Prostate gland (tissue), 2 donors: ENCODE measurements around the gene FAM221B. TPM values are rescaled to one million over a fixed set of nuclear protein-coding genes. Genes with fewer than 3 reads are reported as not detected.

ENCODE experiments used
- DNase-seq: peaks from one replicate; pipeline ENCODE4 v3.0.0-alpha.2; 2019; ENCODE audit warnings: low spot score
- H3K27ac ChIP-seq, 2 donors: fragments of 200-600 bp; sonication (generic); 2 replicates each; pipeline ENCODE4 v1.5.1; 2017 to 2019
- H3K27me3 ChIP-seq: fragments of 200-600 bp; sonication (generic); replicated peaks from 2 replicates; pipeline ENCODE4 v1.5.1; 2019; ENCODE audit not compliant: insufficient read depth
- H3K36me3 ChIP-seq, 2 donors: fragments of 200-600 bp; sonication (generic); 1 replicate in 1 of 2; 2 replicates in 1 of 2; pipeline versions ENCODE4 v1.5.1 to v1.8.1; 2017 to 2019
- H3K4me1 ChIP-seq: fragments of 200-600 bp; sonication (generic); replicated peaks from 2 replicates; pipeline ENCODE4 v1.5.1; 2019
- H3K4me3 ChIP-seq, 2 donors: fragments of 200-600 bp; sonication (generic); 2 replicates each; pipeline ENCODE4 v1.5.1; 2017 to 2019
- H3K9me3 ChIP-seq: fragments of 200-600 bp; sonication (generic); 2 replicates; pipeline ENCODE4 v1.5.1; 2017
- CTCF ChIP-seq, 4 experiments: fragments of 200-600 bp in 2 of 4; fragments of 450-650 bp in 2 of 4; sonication (generic) in 2 of 4; IDR thresholded peaks; 1 replicate in 3 of 4; 2 replicates in 1 of 4; pipeline ENCODE4 v1.5.1; 2016 to 2019; ENCODE audit warnings: antibody characterized with exemption in 4 of 4, mild to moderate bottlenecking in 2 of 4, moderate library complexity in 2 of 4
- POLR2A ChIP-seq: fragments of 450-650 bp; IDR thresholded peaks from one replicate; pipeline ENCODE4 v1.6.1; 2016; ENCODE audit warnings: antibody characterized with exemption, mild to moderate bottlenecking
- POLR2AphosphoS5 ChIP-seq: sonication (generic); formaldehyde crosslinking; IDR thresholded peaks from one replicate; pipeline ENCODE4 v1.6.1; 2017; ENCODE audit warnings: antibody characterized with exemption
- WGBS: methylation state at CpG from one replicate; pipeline ENCODE4 v1.1.5; 2018; 5-methylcytosine and 5-hydroxymethylcytosine counted together
- intact Hi-C: fragments of 100-400 bp; cut with DNase I; formaldehyde crosslinking; loops from one replicate; pipeline ENCODE4 v1.14.2; 2022
- total RNA-seq, 2 donors: library from RNA; depleted of rRNA; stranded (reverse); fragments of >200 nt; gene quantifications; one replicate each; pipeline ENCODE4 v1.1.0, GENCODE V29; 2016

The FAM221B gene
- total RNA-seq, 2 donors from 2014 or later, result 0.46 to 5.1 TPM

- Histone ChIP-seq H3K4me1 (no peaks in the 10 kb centered on the region), H3K27me3 (no peaks in the 10 kb centered on the region), H3K4me3 (peak overlapping the region; percentile 41 to 50), H3K9me3 (no peaks in the 10 kb centered on the region), H3K36me3 (no peaks in the 10 kb centered on the region), H3K27ac (peak overlapping the region; percentile 70 to 76)
- intact Hi-C loops, result no loop called here
- TF ChIP-seq CTCF (IDR thresholded peaks at IDR 0.05) (no peak), POLR2A (no peak), POLR2AphosphoS5 (no peak)
- DNase-seq, result no peak
- 76% methylated on average over 32 of the region's 34 CpGs for WGBS
Observed at GRCh38 chr9:35792024-35792813, 36.3 kb downstream of the FAM221B start.

GRCh38 chr9:35791297-35791921, 37.1 kb downstream of the FAM221B start, which contains the start of gene NPR2:
TSS of gene NPR2 (plus strand) at chr9:35791591. CDS start at chr9:35792409, 818 bp downstream.
- H3K4me1 ChIP-seq, result no peaks in the 10 kb centered on the region
- intact Hi-C loops, result loop anchor here (2.0 kb wide), 1 partner anchor 35 kb away; no protein-coding TSS in a partner anchor
- 14% methylated on average over 30 of the region's 64 CpGs for WGBS

GRCh38 chr9:35790385-35791296, 37.9 kb downstream of the FAM221B start:
- 53% methylated on average over 37 of the region's 37 CpGs for WGBS

More at GRCh38 chr9:35791297-35791921, 37.1 kb downstream of the FAM221B start, which contains the start of gene NPR2:
- Histone ChIP-seq H3K9me3 (no peaks in the 10 kb centered on the region), H3K27ac (peak within 1 kb of the TSS; percentile 70 to 76), H3K36me3 (no peaks in the 10 kb centered on the region), H3K4me3 (peak within 1 kb of the TSS; percentile 41 to 50), H3K27me3 (no peaks in the 10 kb centered on the region)
- DNase-seq, result no peak
- no peak for TF ChIP-seq POLR2AphosphoS5
- TF ChIP-seq POLR2A, result no peak
- TF ChIP-seq CTCF (IDR thresholded peaks at IDR 0.05), result peak in 1 of 4 experiments; percentile 16

GRCh38 chr9:35790025-35790384, 38.5 kb downstream of the FAM221B start:
- DNase-seq, result no peak
- no peak overlapping the region for H3K27ac ChIP-seq
- no peaks in the 10 kb centered on the region for H3K9me3 ChIP-seq
- no peaks in the 10 kb centered on the region for H3K4me1 ChIP-seq
- no peaks in the 10 kb centered on the region for H3K27me3 ChIP-seq
- TF ChIP-seq POLR2A (no peak), POLR2AphosphoS5 (no peak), CTCF (IDR thresholded peaks at IDR 0.05) (no peak)
- intact Hi-C loops, result loop anchor here (1.0 to 2.0 kb wide), 2 partner anchors 37 to 91 kb away; no protein-coding TSS in a partner anchor
- no peak overlapping the region for H3K4me3 ChIP-seq
- WGBS, result 30% methylated on average over 4 of the region's 4 CpGs
- no peaks in the 10 kb centered on the region for H3K36me3 ChIP-seq

More at GRCh38 chr9:35790385-35791296, 37.9 kb downstream of the FAM221B start:
- peak overlapping the region; percentile 36 to 76 for H3K27ac ChIP-seq
- intact Hi-C loops, result loop anchor here (1.0 to 2.0 kb wide), 2 partner anchors 36 to 91 kb away; no protein-coding TSS in a partner anchor
- H3K4me1 ChIP-seq, result no peaks in the 10 kb centered on the region
- H3K27me3 ChIP-seq, result no peaks in the 10 kb centered on the region
- H3K36me3 ChIP-seq, result no peaks in the 10 kb centered on the region
- peak overlapping the region; percentile 41 to 50 for H3K4me3 ChIP-seq
- peak; percentile 74 for DNase-seq
- no peaks in the 10 kb centered on the region for H3K9me3 ChIP-seq
- TF ChIP-seq CTCF (IDR thresholded peaks at IDR 0.05), result peak; percentile 70 to 90 (median 84)
- TF ChIP-seq POLR2A, result no peak
- peak; percentile 69 for TF ChIP-seq POLR2AphosphoS5
